Breast epithelium (tissue), 4 donors: Measurements from ENCODE around the gene TMEM238. TPM values are rescaled to one million over a fixed set of nuclear protein-coding genes. Genes with fewer than 3 reads are reported as not detected.

ENCODE experiments used
- DNase-seq, 2 donors: peaks; one replicate each; pipeline ENCODE4 v3.0.0-alpha.2; 2019; ENCODE audit warnings: low spot score in 2 of 2
- H3K27ac ChIP-seq, 2 donors: fragments of 200-600 bp; sonication (generic) in 1 of 2; one replicate each; pipeline ENCODE4 v1.5.1; 2016 to 2019; ENCODE audit warnings: mild to moderate bottlenecking in 1 of 2
- H3K27me3 ChIP-seq, 2 donors: fragments of 200-600 bp; sonication (generic) in 1 of 2; one replicate each; pipeline versions ENCODE4 v1.5.1 to v1.6.0; 2017 to 2019; ENCODE audit warnings: control low read depth in 1 of 2, mild to moderate bottlenecking in 1 of 2
- H3K36me3 ChIP-seq: fragments of 200-600 bp; one replicate; pipeline ENCODE4 v1.5.1; 2019
- H3K4me1 ChIP-seq, 2 donors: fragments of 200-600 bp; sonication (generic); one replicate each; pipeline ENCODE4 v1.5.1; 2016 to 2019; ENCODE audit warnings: control low read depth in 1 of 2
- H3K4me3 ChIP-seq, 3 donors: fragments of 200-600 bp; sonication (generic); 1 replicate in 2 of 3; 2 replicates in 1 of 3; pipeline ENCODE4 v1.5.1; 2016 to 2019; ENCODE audit warnings: mild to moderate bottlenecking in 3 of 3, moderate library complexity in 2 of 3
- H3K9me3 ChIP-seq, 2 donors: fragments of 200-600 bp; sonication (generic) in 1 of 2; one replicate each; pipeline ENCODE4 v1.5.1; 2016 to 2019; ENCODE audit warnings: control low read depth in 1 of 2
- CTCF ChIP-seq, 3 donors: fragments of 450-650 bp; IDR thresholded peaks; one replicate each; pipeline ENCODE4 v1.5.1; 2016 to 2017; ENCODE audit warnings: antibody characterized with exemption in 3 of 3, mild to moderate bottlenecking in 3 of 3, moderate library complexity in 3 of 3
- POLR2A ChIP-seq: fragments of 450-650 bp; IDR thresholded peaks from one replicate; pipeline ENCODE4 v1.6.1; 2016; ENCODE audit warnings: antibody characterized with exemption, mild to moderate bottlenecking, moderate library complexity
- POLR2AphosphoS5 ChIP-seq, 3 donors: sonication (generic); formaldehyde crosslinking; IDR thresholded peaks; one replicate each; pipeline ENCODE4 v1.6.1; 2017; ENCODE audit warnings: antibody characterized with exemption in 3 of 3
- intact Hi-C: fragments of 100-400 bp; cut with DNase I; formaldehyde crosslinking; loops from one replicate; pipeline ENCODE4 v1.15.1; 2023; ENCODE audit warnings: low total_unique reads
- total RNA-seq, 3 donors: library from RNA; depleted of rRNA; stranded (reverse); fragments of >200 nt; gene quantifications; one replicate each; pipeline ENCODE4 v1.1.0, GENCODE V29; 2016

The TMEM238 gene
- total RNA-seq, 3 donors from 2014 or later, result 4.5 to 12.7 (median 9.8) TPM

DNA sequence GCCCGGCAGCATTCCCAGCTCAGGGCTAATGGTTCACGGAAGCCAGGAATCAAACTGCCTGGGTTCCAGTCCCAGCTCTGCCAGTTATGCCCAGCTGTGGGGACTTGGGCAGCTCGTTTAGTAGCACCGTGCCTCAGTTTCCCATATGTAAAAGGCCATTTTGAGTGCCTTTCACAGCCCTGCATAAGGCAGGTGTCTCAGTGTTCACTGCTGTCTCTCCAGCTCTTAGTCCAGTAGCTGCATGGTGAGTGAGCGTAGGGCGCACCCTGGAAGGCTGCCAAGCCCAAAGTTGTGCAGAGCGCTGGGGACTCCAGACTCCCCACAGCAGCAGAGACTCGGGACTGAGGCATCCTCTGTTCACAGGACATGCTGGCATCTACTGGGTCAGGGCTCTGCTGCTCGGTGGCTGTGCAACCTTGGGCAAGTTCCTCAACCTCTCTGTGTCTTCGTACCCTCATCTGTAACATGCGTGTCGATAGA, 7.1 kb upstream of the TMEM238 start:
- DNase-seq, result no peak
- TF ChIP-seq CTCF (IDR thresholded peaks at IDR 0.05), result no peak
- TF ChIP-seq POLR2AphosphoS5 (IDR thresholded peaks at IDR 0.05), result no peak
- TF ChIP-seq POLR2A, result no peak
- Histone ChIP-seq H3K36me3 (no peaks in the 10 kb centered on the region), H3K9me3 (no peaks in the 10 kb centered on the region), H3K4me3 (no peak overlapping the region), H3K4me1 (peaks cover 13 to 21% of the 10 kb centered on the region in 2 donors), H3K27ac (no peak overlapping the region), H3K27me3 (no peaks in the 10 kb centered on the region)
- intact Hi-C loops, result no loop called here

DNA sequence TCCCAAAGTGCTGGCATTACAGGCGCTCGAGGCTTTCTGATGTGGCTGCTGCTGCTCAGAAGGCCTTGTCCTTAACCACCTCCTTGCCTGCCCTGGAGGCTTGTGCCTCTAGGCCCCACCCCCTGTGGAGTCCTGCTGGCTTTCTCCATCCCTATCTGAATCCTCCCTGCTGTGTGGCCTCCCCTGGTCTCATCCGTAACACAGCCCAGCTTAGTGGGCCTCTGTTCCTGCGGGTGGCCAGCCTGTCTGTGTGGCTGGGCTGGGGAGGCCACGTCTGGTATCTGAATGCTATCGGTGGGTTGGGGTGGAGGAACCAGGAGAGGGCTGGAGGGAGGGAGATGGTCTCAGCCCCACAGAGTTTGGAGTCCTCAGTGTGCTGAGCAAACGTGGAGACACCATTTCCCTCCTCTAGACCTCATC, 6.4 kb upstream of the TMEM238 start:
- no peak overlapping the region for H3K4me3 ChIP-seq
- H3K27ac ChIP-seq, result peak overlapping the region in 1 of 2 donors; percentile 35
- no peak for DNase-seq
- intact Hi-C loops, result no loop called here
- no peaks in the 10 kb centered on the region for H3K9me3 ChIP-seq
- no peaks in the 10 kb centered on the region for H3K27me3 ChIP-seq
- no peaks in the 10 kb centered on the region for H3K36me3 ChIP-seq
- H3K4me1 ChIP-seq, result peaks cover 13 to 21% of the 10 kb centered on the region in 2 donors
- TF ChIP-seq POLR2A, result no peak

GRCh38 chr19:55389386-55390317, 5.6 kb upstream of the TMEM238 start:
- no peak for DNase-seq
- Histone ChIP-seq H3K4me1 (peaks cover 15 to 21% of the 10 kb centered on the region in 2 donors), H3K27me3 (no peaks in the 10 kb centered on the region), H3K27ac (peak overlapping the region in 1 of 2 donors; percentile 35), H3K36me3 (no peaks in the 10 kb centered on the region), H3K4me3 (peak overlapping the region in 1 of 3 donors; percentile 7), H3K9me3 (no peaks in the 10 kb centered on the region)
- intact Hi-C loops, result no loop called here
- no peak for TF ChIP-seq POLR2A

DNA sequence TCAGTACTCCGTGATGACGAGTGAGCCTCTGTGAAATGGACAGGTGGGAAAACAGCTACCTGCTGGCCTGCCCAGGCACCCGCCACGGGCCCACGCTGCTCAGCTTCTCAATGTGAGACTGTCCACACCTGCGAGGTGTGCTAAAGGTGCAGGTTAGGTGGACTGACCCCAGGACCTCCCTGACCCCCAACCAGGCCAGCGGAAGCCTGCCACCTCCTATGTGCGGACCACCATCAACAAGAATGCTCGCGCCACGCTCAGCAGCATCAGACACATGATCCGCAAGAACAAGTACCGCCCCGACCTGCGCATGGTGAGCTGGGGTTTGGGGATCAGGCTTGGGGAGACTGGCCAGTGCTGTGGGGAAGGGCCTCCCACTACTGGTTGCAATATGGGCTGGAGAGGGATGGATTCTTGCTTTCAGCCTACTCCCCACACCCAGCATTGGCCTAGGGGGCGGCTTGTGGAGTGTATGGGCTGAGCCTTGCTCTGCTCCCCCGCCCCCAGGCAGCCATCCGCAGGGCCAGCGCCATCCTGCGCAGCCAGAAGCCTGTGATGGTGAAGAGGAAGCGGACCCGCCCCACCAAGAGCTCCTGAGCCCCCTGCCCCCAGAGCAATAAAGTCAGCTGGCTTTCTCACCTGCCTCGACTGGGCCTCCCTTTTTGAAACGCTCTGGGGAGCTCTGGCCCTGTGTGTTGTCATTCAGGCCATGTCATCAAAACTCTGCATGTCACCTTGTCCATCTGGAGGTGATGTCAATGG, 3.8 kb upstream of the TMEM238 start:
- intact Hi-C loops, result no loop called here
- Histone ChIP-seq H3K4me3 (peak overlapping the region; percentile 77 to 89 (median 85)), H3K27me3 (no peaks in the 10 kb centered on the region), H3K9me3 (no peaks in the 10 kb centered on the region), H3K4me1 (peaks cover 18 to 25% of the 10 kb centered on the region in 2 donors), H3K36me3 (no peaks in the 10 kb centered on the region), H3K27ac (peak overlapping the region; percentile 32 to 91)
- TF ChIP-seq POLR2AphosphoS5 (IDR thresholded peaks at IDR 0.05) (no peak), CTCF (IDR thresholded peaks at IDR 0.05) (no peak), POLR2A (no peak)
- no peak for DNase-seq

GRCh38 chr19:55386493-55386971, 2.4 kb upstream of the TMEM238 start:
- intact Hi-C loops, result no loop called here
- H3K36me3 ChIP-seq, result no peaks in the 10 kb centered on the region
- H3K4me1 ChIP-seq, result peaks cover 18 to 25% of the 10 kb centered on the region in 2 donors

More at GRCh38 chr19:55386493-55386971, 2.4 kb upstream of the TMEM238 start:
- peak overlapping the region; percentile 77 to 89 (median 85) for H3K4me3 ChIP-seq
- DNase-seq, result no peak
- peak overlapping the region; percentile 91 to 96 for H3K27ac ChIP-seq
- no peak for TF ChIP-seq CTCF (IDR thresholded peaks at IDR 0.05)
- H3K9me3 ChIP-seq, result no peaks in the 10 kb centered on the region
- H3K27me3 ChIP-seq, result no peaks in the 10 kb centered on the region
